Fibroblast of mammary gland (primary cell): Measurements from ENCODE around the gene STXBP6.

Experiments
- DNase-seq: peaks from one replicate; pipeline ENCODE4 v3.0.0-alpha.2; 2010; ENCODE audit warnings: low read depth
- H3K4me3 ChIP-seq: 2 replicates; pipeline ENCODE4 v1.5.1; 2011; ENCODE audit warnings: low read depth, mild to moderate bottlenecking, low read length, moderate library complexity; ENCODE audit not compliant: control insufficient read depth
- CTCF ChIP-seq: conservative IDR thresholded peaks from 2 replicates; pipeline ENCODE4 v1.5.1; 2011; ENCODE audit warnings: low read depth, low read length, inconsistent platforms; ENCODE audit not compliant: control insufficient read depth, insufficient read depth

Gene STXBP6

GRCh38 chr14:25039933-25040332, 10.0 kb downstream of the STXBP6 start:
- no peak for TF ChIP-seq CTCF
- H3K4me3 ChIP-seq: no peak overlapping the region

GRCh38 chr14:25038044-25038668, 11.8 kb downstream of the STXBP6 start:
- H3K4me3 ChIP-seq: no peak overlapping the region
- no peak for TF ChIP-seq CTCF
- no peak for DNase-seq

More at GRCh38 chr14:25039933-25040332, 10.0 kb downstream of the STXBP6 start:
- no peak for DNase-seq

- H3K4me3 ChIP-seq: no peak overlapping the region
- no peak for DNase-seq
- TF ChIP-seq CTCF: no peak
These were observed 12.9 kb downstream of the STXBP6 start for GRCh38 chr14:25037032-25037431.

- TF ChIP-seq CTCF: no peak
- DNase-seq: no peak
- no peak overlapping the region for H3K4me3 ChIP-seq
These were observed 14.9 kb downstream of the STXBP6 start for GRCh38 chr14:25034803-25035681.

GRCh38 chr14:25033358-25033757, 16.6 kb downstream of the STXBP6 start:
- no peak for TF ChIP-seq CTCF
- no peak for DNase-seq
- no peak overlapping the region for H3K4me3 ChIP-seq

GRCh38 chr14:25032092-25032784, 17.7 kb downstream of the STXBP6 start:
- no peak overlapping the region for H3K4me3 ChIP-seq
- peak; percentile 26 for TF ChIP-seq CTCF
- no peak for DNase-seq
